Panc1 (cell line): Measurements from ENCODE around the gene MACF1. TPM values are rescaled to one million over a fixed set of nuclear protein-coding genes. Genes with fewer than 3 reads are reported as not detected.

ENCODE experiments used
- ATAC-seq: fragments of 200-7000 bp; cut with Tn5 transposase; 2 replicates; pipeline ENCODE4 v1.9.1; 2020; ENCODE audit warnings: mild to moderate bottlenecking, moderate library complexity
- BruUV-seq: library from RNA; stranded (reverse); fragments of 400-500 nt; replicated peaks from 2 replicates; lab custom pipeline; 2021; lab: Mats Ljungman, UMichigan
- CTCF ChIA-PET: fragments of 300-600 bp; sonication (Branson Sonifier 250); formaldehyde crosslinking; loops from one replicate; lab custom pipeline; 2022; ENCODE audit warnings: antibody characterized with exemption; lab: Charles Lee
- POLR2A ChIA-PET: fragments of 300-600 bp; sonication (Branson Sonifier 250); formaldehyde crosslinking; loops from one replicate; lab custom pipeline; 2022; ENCODE audit warnings: antibody characterized with exemption; lab: Charles Lee
- DNase-seq: peaks from one replicate; pipeline ENCODE4 v3.0.0-alpha.2; 2010; ENCODE audit warnings: low read depth, low spot score
- H3K27ac ChIP-seq: 2 replicates; pipeline ENCODE4 v1.5.1; 2011; ENCODE audit warnings: mild to moderate bottlenecking, low read length, inconsistent platforms
- H3K27me3 ChIP-seq: fragments of 200-500 bp; sonication (Bioruptor generic); 2 replicates; pipeline ENCODE4 v1.6.0; 2014; ENCODE audit warnings: low read length, inconsistent platforms; ENCODE audit not compliant: control insufficient read depth, insufficient read depth
- H3K36me3 ChIP-seq: fragments of 200-500 bp; sonication (Bioruptor generic); 2 replicates; pipeline ENCODE4 v1.5.1; 2014; ENCODE audit warnings: inconsistent platforms, mild to moderate bottlenecking, low read length, moderate library complexity; ENCODE audit not compliant: control insufficient read depth, insufficient read depth
- H3K4me1 ChIP-seq: 2 replicates; pipeline ENCODE4 v1.5.1; 2011; ENCODE audit warnings: inconsistent platforms, mild to moderate bottlenecking, low read length, moderate library complexity; ENCODE audit not compliant: control insufficient read depth, insufficient read depth
- H3K4me3 ChIP-seq, 2 experiments: 2 replicates each; pipeline ENCODE4 v1.5.1; 2011 to 2012; ENCODE audit warnings: low read depth in 2 of 2, low read length in 2 of 2, mild to moderate bottlenecking in 2 of 2, inconsistent platforms in 1 of 2, moderate library complexity in 1 of 2
- H3K9me3 ChIP-seq: fragments of 200-500 bp; sonication (Bioruptor generic); 2 replicates; pipeline ENCODE4 v1.5.1; 2014; ENCODE audit warnings: low read depth, mild to moderate bottlenecking, inconsistent platforms, low read length, moderate library complexity; ENCODE audit not compliant: control insufficient read depth, insufficient read depth
- POLR2AphosphoS5 ChIP-seq: IDR thresholded peaks from 2 replicates; pipeline ENCODE4 v1.6.1; 2012; ENCODE audit warnings: mild to moderate bottlenecking, low read depth, low read length, moderate library complexity
- SIN3A ChIP-seq: IDR thresholded peaks from 2 replicates; pipeline ENCODE4 v1.6.1; 2012; ENCODE audit warnings: low read depth, mild to moderate bottlenecking, low read length, moderate library complexity, borderline replicate concordance; ENCODE audit not compliant: insufficient read depth
- TCF7L2 ChIP-seq: IDR thresholded peaks from 2 replicates; pipeline ENCODE4 v1.6.1; 2011; ENCODE audit warnings: mild to moderate bottlenecking, low read depth, low read length, inconsistent platforms
- in situ Hi-C: cut with HindIII; loops from 2 replicates; pipeline ENCODE4 v1.10.0; 2016; ENCODE audit warnings: low sequenced_read_pairs, low pct_unique_long_range_greater_than_20kb
- intact Hi-C: fragments of 100-400 bp; cut with micrococcal nuclease; formaldehyde crosslinking; loops from one replicate; pipeline ENCODE4 v1.10.0; 2022; ENCODE audit not compliant: unreplicated experiment
- total RNA-seq: library from RNA; stranded (reverse); gene quantifications from one replicate; pipeline ENCODE4 v1.2.1, GENCODE V29; 2021; ENCODE audit not compliant: unreplicated experiment
- TF ChIP-seq, protein P1 (sequence below): fragments of 450-650 bp; IDR thresholded peaks from 2 replicates; pipeline ENCODE4 v1.5.1; 2017; ENCODE audit warnings: mild to moderate bottlenecking
- TF ChIP-seq, protein P2 (sequence below), 2 experiments: IDR thresholded peaks; 2 replicates each; pipeline ENCODE4 v1.6.1; 2011 to 2012; ENCODE audit warnings: low read depth in 2 of 2, control low read depth in 1 of 2, low read length in 1 of 2, mild to moderate bottlenecking in 1 of 2, moderate library complexity in 1 of 2; ENCODE audit not compliant: insufficient read depth in 1 of 2

The MACF1 gene
- total RNA-seq, 1 experiment from 2014 or later = 413 TPM

DNA sequence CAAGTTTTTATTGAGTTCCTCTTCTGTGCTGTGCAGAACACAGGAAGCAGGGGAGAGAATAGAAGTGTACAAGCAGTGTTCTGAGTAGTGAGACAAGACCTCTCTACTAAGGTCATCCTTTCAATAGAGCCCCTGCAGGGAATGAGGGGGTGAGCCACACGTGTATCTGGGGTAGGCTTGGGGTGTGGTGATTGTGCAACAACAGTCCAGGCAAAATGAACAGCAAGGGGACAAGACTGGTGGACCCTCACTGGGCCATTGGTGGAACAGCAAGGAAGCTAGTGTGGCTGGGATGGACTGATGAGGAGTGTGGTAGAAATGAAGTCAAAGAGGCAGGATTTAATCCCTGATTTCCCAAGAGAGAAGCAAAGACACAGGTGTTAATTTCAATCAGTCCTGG lies 278.8 kb downstream of the MACF1 start:
- Histone ChIP-seq H3K36me3 (peaks cover 40% of the 10 kb centered on the region), H3K27ac (no peak overlapping the region), H3K4me1 (no peaks in the 10 kb centered on the region; the same call in 1 of the 2 replicates), H3K9me3 (no peaks in the 10 kb centered on the region), H3K4me3 (no peak overlapping the region), H3K27me3 (no peaks in the 10 kb centered on the region)
- BruUV-seq = no TSS peak
- ChIA-PET POLR2A (no interaction called here), CTCF (interaction anchor here (0.7 kb wide), 1 partner anchor 33 kb away, joined by 8 read pairs; no protein-coding TSS in a partner anchor)
- in situ Hi-C loops = no loop called here
- ATAC-seq (no peak), DNase-seq (no peak)
- intact Hi-C loops = no loop called here
- TF ChIP-seq, protein P1, sequence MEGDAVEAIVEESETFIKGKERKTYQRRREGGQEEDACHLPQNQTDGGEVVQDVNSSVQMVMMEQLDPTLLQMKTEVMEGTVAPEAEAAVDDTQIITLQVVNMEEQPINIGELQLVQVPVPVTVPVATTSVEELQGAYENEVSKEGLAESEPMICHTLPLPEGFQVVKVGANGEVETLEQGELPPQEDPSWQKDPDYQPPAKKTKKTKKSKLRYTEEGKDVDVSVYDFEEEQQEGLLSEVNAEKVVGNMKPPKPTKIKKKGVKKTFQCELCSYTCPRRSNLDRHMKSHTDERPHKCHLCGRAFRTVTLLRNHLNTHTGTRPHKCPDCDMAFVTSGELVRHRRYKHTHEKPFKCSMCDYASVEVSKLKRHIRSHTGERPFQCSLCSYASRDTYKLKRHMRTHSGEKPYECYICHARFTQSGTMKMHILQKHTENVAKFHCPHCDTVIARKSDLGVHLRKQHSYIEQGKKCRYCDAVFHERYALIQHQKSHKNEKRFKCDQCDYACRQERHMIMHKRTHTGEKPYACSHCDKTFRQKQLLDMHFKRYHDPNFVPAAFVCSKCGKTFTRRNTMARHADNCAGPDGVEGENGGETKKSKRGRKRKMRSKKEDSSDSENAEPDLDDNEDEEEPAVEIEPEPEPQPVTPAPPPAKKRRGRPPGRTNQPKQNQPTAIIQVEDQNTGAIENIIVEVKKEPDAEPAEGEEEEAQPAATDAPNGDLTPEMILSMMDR = no peak
- TF ChIP-seq, protein P2, sequence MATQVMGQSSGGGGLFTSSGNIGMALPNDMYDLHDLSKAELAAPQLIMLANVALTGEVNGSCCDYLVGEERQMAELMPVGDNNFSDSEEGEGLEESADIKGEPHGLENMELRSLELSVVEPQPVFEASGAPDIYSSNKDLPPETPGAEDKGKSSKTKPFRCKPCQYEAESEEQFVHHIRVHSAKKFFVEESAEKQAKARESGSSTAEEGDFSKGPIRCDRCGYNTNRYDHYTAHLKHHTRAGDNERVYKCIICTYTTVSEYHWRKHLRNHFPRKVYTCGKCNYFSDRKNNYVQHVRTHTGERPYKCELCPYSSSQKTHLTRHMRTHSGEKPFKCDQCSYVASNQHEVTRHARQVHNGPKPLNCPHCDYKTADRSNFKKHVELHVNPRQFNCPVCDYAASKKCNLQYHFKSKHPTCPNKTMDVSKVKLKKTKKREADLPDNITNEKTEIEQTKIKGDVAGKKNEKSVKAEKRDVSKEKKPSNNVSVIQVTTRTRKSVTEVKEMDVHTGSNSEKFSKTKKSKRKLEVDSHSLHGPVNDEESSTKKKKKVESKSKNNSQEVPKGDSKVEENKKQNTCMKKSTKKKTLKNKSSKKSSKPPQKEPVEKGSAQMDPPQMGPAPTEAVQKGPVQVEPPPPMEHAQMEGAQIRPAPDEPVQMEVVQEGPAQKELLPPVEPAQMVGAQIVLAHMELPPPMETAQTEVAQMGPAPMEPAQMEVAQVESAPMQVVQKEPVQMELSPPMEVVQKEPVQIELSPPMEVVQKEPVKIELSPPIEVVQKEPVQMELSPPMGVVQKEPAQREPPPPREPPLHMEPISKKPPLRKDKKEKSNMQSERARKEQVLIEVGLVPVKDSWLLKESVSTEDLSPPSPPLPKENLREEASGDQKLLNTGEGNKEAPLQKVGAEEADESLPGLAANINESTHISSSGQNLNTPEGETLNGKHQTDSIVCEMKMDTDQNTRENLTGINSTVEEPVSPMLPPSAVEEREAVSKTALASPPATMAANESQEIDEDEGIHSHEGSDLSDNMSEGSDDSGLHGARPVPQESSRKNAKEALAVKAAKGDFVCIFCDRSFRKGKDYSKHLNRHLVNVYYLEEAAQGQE (IDR thresholded peaks at IDR 0.05; ENCODE audit: insufficient read depth in 1 of 2, low read depth in 2 of 2, low read length in 1 of 2) = no peak
- TF ChIP-seq TCF7L2 (no peak), SIN3A (no peak), POLR2AphosphoS5 (no peak)

DNA sequence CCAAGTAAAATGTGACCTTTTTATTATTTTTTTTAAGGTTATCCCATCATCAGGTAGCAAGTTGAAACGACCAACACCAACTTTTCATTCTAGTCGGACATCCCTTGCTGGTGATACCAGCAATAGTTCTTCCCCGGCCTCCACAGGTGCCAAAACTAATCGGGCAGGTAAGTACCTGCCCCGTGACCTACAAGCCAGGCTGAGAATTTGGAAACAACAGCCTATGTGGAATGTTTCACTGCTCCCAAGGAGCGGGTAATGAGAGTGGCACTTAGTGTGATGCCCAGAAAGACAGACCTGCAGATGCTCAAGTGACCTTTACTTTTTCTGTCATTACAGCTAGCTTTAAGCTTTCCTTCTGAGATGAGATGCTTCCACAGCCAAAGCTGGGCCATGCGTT lies 280.1 kb downstream of the MACF1 start:
- Histone ChIP-seq H3K4me3 (no peak overlapping the region), H3K27ac (no peak overlapping the region), H3K4me1 (peaks cover 2% of the 10 kb centered on the region), H3K27me3 (no peaks in the 10 kb centered on the region), H3K9me3 (no peaks in the 10 kb centered on the region), H3K36me3 (peaks cover 31% of the 10 kb centered on the region)
- ChIA-PET CTCF (no interaction called here), POLR2A (no interaction called here)
- ATAC-seq = no peak
- BruUV-seq = no TSS peak
- in situ Hi-C loops = no loop called here
- DNase-seq = no peak
- TF ChIP-seq SIN3A = no peak
- no peak for TF ChIP-seq POLR2AphosphoS5
- intact Hi-C loops = no loop called here

DNA sequence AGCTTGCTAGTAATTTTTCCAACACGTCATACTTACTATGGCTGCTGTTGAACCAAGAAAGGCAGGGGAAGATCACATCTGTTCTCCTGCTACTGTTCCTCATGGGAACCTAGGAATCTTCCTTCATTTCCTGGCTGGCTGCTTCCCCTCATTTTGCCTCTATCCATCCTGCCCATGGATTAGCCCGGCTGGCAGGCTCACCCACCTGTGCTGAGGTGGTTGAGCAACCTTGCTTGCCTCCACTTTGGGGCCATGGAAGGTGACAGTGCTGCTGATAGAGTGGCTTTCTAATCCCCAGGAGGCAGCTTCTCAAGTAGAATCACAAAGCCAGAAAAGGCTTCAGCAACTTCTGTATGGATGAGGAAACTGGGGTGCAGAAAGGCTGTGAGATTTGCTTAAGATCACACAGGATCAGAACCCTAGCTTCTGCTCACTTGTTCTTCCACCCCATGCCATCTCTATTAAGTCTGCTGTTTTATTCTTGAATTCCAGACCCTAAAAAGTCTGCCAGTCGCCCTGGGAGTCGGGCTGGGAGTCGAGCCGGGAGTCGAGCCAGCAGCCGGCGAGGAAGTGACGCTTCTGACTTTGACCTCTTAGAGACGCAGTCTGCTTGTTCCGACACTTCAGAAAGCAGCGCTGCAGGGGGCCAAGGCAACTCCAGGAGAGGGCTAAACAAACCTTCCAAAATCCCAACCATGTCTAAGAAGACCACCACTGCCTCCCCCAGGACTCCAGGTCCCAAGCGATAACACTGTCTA lies 280.7 kb downstream of the MACF1 start:
- ChIA-PET POLR2A (no interaction called here), CTCF (no interaction called here)
- no peak for ATAC-seq
- no peaks in the 10 kb centered on the region for H3K9me3 ChIP-seq
- TF ChIP-seq, protein P2 (IDR thresholded peaks at IDR 0.05; ENCODE audit: insufficient read depth in 1 of 2, low read depth in 2 of 2, low read length in 1 of 2) = no peak
- no peak for TF ChIP-seq TCF7L2
- no peak for TF ChIP-seq POLR2AphosphoS5
- TF ChIP-seq, protein P1 = no peak
- no peak for TF ChIP-seq SIN3A
- BruUV-seq = no TSS peak
- H3K4me1 ChIP-seq = peaks cover 5% of the 10 kb centered on the region
- intact Hi-C loops (loop anchor here (5.0 kb wide), 1 partner anchor 52 kb away; no protein-coding TSS in a partner anchor), in situ Hi-C loops (no loop called here)
- H3K4me3 ChIP-seq = no peak overlapping the region
- H3K27ac ChIP-seq = no peak overlapping the region
- no peak for DNase-seq
- no peaks in the 10 kb centered on the region for H3K27me3 ChIP-seq
- H3K36me3 ChIP-seq = peaks cover 31% of the 10 kb centered on the region
